HepG2 (cell line): ENCODE results near the gene TPRKB. TPM values are rescaled to one million over a fixed set of nuclear protein-coding genes. Genes with fewer than 3 reads are reported as not detected.

Experiments
- ATAC-seq: fragments of 200-7000 bp; cut with Tn5 transposase; 3 replicates; pipeline ENCODE4 v1.9.1; 2020; ENCODE audit warnings: mild to moderate bottlenecking, moderate library complexity
- BruUV-seq: library from RNA; stranded (reverse); fragments of 400-500 nt; replicated peaks from 2 replicates; lab custom pipeline; 2021; lab: Mats Ljungman, UMichigan
- CTCF ChIA-PET: fragments of 300-600 bp; formaldehyde crosslinking; extraction: SDS; loops from one replicate; lab custom pipeline; 2021; ENCODE audit warnings: low total read pairs, inconsistent platforms, low intra/inter-chr PET ratio; lab: Yijun Ruan, JAX
- POLR2A ChIA-PET: fragments of 350-600 bp; sonication (Branson Sonifier 250); formaldehyde crosslinking; loops from one replicate; lab custom pipeline; 2020; ENCODE audit warnings: antibody characterized with exemption, inconsistent platforms; lab: Yijun Ruan, JAX
- DNase-seq: peaks from one replicate; pipeline ENCODE4 v3.0.0-alpha.2; 2015; ENCODE audit warnings: low spot score
- FAIRE-seq: peaks from 3 replicates; lab custom pipeline; 2011; peaks lifted over from hg19 to GRCh38; lab: Jason Lieb, UNC
- H2AFZ ChIP-seq: one replicate; pipeline ENCODE4 v1.6.1; 2011; ENCODE audit warnings: low read length, inconsistent platforms
- H3K27ac ChIP-seq: fragments of 300-600 bp; 3 replicates; pipeline ENCODE4 v1.8.0; 2011; ENCODE audit warnings: mixed run types, mild to moderate bottlenecking, mixed read lengths, low read length, inconsistent platforms; ENCODE audit not compliant: insufficient read depth; ENCODE audit errors: extremely low read length
- H3K27me3 ChIP-seq, 2 experiments: fragments of 200-600 bp in 1 of 2; 2 replicates in 1 of 2; 3 replicates in 1 of 2; pipeline versions ENCODE4 v1.6.0 to v1.8.0; 2011; ENCODE audit warnings: low read length in 2 of 2, mild to moderate bottlenecking in 2 of 2, moderate library complexity in 2 of 2, inconsistent platforms in 1 of 2; ENCODE audit not compliant: insufficient read depth in 2 of 2, control insufficient read depth in 1 of 2
- H3K36me3 ChIP-seq, 2 experiments: fragments of 200-600 bp in 1 of 2; replicated peaks in 1 of 2; 2 replicates in 1 of 2; 3 replicates in 1 of 2; pipeline versions ENCODE4 v1.5.1 to v1.8.0; 2011; ENCODE audit warnings: low read length in 2 of 2, inconsistent platforms in 1 of 2; ENCODE audit not compliant: insufficient read depth in 2 of 2, control insufficient read depth in 1 of 2
- H3K4me1 ChIP-seq: 2 replicates; pipeline ENCODE4 v1.5.1; 2012; ENCODE audit warnings: low read length, inconsistent platforms; ENCODE audit not compliant: insufficient read depth
- H3K4me2 ChIP-seq: 2 replicates; pipeline ENCODE4 v1.6.0; 2011; ENCODE audit warnings: low read depth, low read length, inconsistent platforms
- H3K4me3 ChIP-seq, 3 experiments: fragments of 200-600 bp in 1 of 3; sonication (generic), shearing (Covaris generic) in 1 of 3; replicated peaks in 1 of 3; 2 replicates each; pipeline ENCODE4 v1.5.1; 2011 to 2016; ENCODE audit warnings: low read length in 3 of 3, inconsistent platforms in 2 of 3, low read depth in 2 of 3, mild to moderate bottlenecking in 2 of 3, control low read depth in 1 of 3, mixed read lengths in 1 of 3; ENCODE audit not compliant: insufficient read depth in 1 of 3
- H3K79me2 ChIP-seq: one replicate; pipeline ENCODE4 v1.6.1; 2011; ENCODE audit warnings: low read length, inconsistent platforms; ENCODE audit not compliant: insufficient read depth
- H3K9ac ChIP-seq: 2 replicates; pipeline ENCODE4 v1.6.0; 2011; ENCODE audit warnings: mild to moderate bottlenecking, low read depth, low read length, inconsistent platforms; ENCODE audit not compliant: insufficient read depth
- H3K9me3 ChIP-seq: 2 replicates; pipeline ENCODE4 v1.5.1; 2012; ENCODE audit warnings: mild to moderate bottlenecking, low read length
- H4K20me1 ChIP-seq: 2 replicates; pipeline ENCODE4 v1.6.0; 2011; ENCODE audit warnings: inconsistent platforms, mild to moderate bottlenecking, low read length, moderate library complexity; ENCODE audit not compliant: insufficient read depth
- CBX1 ChIP-seq: IDR thresholded peaks from one replicate; pipeline ENCODE4 v1.6.1; 2016; ENCODE audit warnings: antibody characterized with exemption, low read depth
- FOXK2 ChIP-seq: fragments of 450-650 bp; IDR thresholded peaks from 2 replicates; pipeline ENCODE4 v1.6.1; 2016
- SALL1 ChIP-seq: sonication (generic); formaldehyde crosslinking; IDR thresholded peaks from 2 replicates; pipeline ENCODE4 v1.8.0; 2022; ENCODE audit warnings: mild to moderate bottlenecking, missing genetic modification reagents
- SAP130 ChIP-seq: IDR thresholded peaks from 2 replicates; pipeline ENCODE4 v1.6.1; 2016; ENCODE audit warnings: low read depth
- ZEB1 ChIP-seq: IDR thresholded peaks from 2 replicates; pipeline ENCODE4 v1.6.1; 2012; ENCODE audit warnings: mild to moderate bottlenecking, low read depth, inconsistent platforms; ENCODE audit not compliant: insufficient replicate concordance
- ZNF292 ChIP-seq: sonication (generic); formaldehyde crosslinking; IDR thresholded peaks from 2 replicates; pipeline ENCODE4 v1.8.1; 2022; ENCODE audit warnings: mild to moderate bottlenecking, low read depth, missing genetic modification reagents, borderline replicate concordance
- WGBS: methylation state at CpG from one replicate; pipeline ENCODE4 v1.1.6; 2017; ENCODE audit warnings: low lambda C conversion rate; 5-methylcytosine and 5-hydroxymethylcytosine counted together
- in situ Hi-C: cut with HindIII; loops from 2 replicates; pipeline ENCODE4 v1.10.0; 2017; ENCODE audit warnings: low pct_unique_long_range_greater_than_20kb; ENCODE audit not compliant: extremely low pct_ligation_motif_present
- intact Hi-C: fragments of 100-400 bp; cut with micrococcal nuclease; formaldehyde crosslinking; loops from one replicate; pipeline ENCODE4 v1.10.0; 2022; ENCODE audit not compliant: unreplicated experiment
- polyA plus RNA-seq, 8 experiments: library from polyadenylated mRNA; depleted of rRNA in 3 of 8; stranded (reverse) in 7 of 8; unstranded in 1 of 8; fragments of >200 nt; fragmentation: Illumina TruSeq in 4 of 8; extraction: Trizol in 4 of 8; gene quantifications; 2 replicates each; pipeline versions ENCODE4 v1.2.1 to v1.2.3, GENCODE V29; 2011 to 2016; ENCODE audit warnings: low read depth in 4 of 8, missing spikeins in 1 of 8, mixed read lengths in 1 of 8; ENCODE audit not compliant: insufficient read depth in 1 of 8
- total RNA-seq, 5 experiments: library from RNA; depleted of rRNA; stranded (reverse); fragments of >200 nt; fragmentation: Illumina TruSeq; extraction: Trizol; gene quantifications; 2 replicates each; pipeline ENCODE4 v1.2.3, GENCODE V29; 2016; ENCODE audit warnings: low read depth in 1 of 5
- TF ChIP-seq, protein P1 (sequence below): sonication (generic); formaldehyde crosslinking; IDR thresholded peaks from 2 replicates; pipeline ENCODE4 v1.9.0; 2021; ENCODE audit warnings: mild to moderate bottlenecking, missing genetic modification reagents
- TF ChIP-seq, protein P2 (sequence below): sonication (generic); formaldehyde crosslinking; IDR thresholded peaks from 2 replicates; pipeline ENCODE4 v1.5.0; 2020; ENCODE audit warnings: mild to moderate bottlenecking, missing genetic modification reagents, borderline replicate concordance
- TF ChIP-seq, protein P3 (sequence below): sonication (generic); formaldehyde crosslinking; IDR thresholded peaks from 2 replicates; pipeline ENCODE4 v1.5.0; 2020; ENCODE audit warnings: missing genetic modification reagents

The TPRKB gene
- total and polyA plus RNA-seq, 2 of the 13 experiments (the other 11 are each of a cell fraction or from before 2014, with no cell fraction given): 32.0 to 58.0 TPM

DNA sequence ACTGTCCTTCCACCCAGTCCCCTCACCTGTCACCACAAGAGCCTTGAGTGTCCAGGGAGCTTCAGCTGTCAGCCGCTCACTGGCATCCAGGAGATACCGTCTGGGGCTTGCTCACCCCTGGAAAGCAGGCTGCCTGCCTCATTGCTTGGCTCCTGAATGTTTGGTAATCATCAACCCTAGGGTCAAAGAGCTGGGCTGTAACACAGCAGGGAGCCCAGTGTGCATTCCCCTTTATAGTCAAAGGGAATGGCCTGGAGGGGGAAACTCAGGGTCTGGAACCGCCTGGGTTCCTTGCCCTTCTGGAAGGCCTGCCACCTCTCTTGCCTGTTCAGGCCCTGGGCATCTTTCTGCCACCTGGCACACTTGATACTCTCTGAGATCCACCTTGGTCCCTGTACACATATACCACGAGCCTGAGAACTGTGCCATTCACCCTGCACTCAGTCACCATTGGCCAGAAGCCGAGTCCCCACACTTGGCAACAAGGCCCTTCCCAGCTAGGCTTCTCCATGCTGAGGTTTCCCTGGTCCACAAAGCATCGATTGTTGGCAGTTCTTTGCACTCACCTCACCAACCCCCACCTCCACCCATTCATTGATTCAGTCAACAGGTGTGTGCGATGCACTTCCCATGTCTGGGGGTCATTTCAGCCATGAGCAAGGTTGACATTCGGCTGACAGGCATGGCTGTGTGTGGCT is 35.0 kb downstream of the TPRKB start:
- Histone ChIP-seq H3K4me3 (peak overlapping the region in 1 of 3 experiments; percentile 49; a peak in 2 of 6 replicates), H3K4me2 (peak overlapping the region; percentile 65), H3K27ac (no peak overlapping the region), H3K9me3 (peaks cover 8% of the 10 kb centered on the region; the same call in 1 of the 2 replicates), H4K20me1 (no peaks in the 10 kb centered on the region), H3K4me1 (peaks cover 22% of the 10 kb centered on the region), H3K9ac (no peak overlapping the region), H3K79me2 (no peaks in the 10 kb centered on the region), H3K27me3 (peaks cover 0 to 19% of the 10 kb centered on the region in 2 experiments; a peak in 2 of 5 replicates), H3K36me3 (no peaks in the 10 kb centered on the region), H2AFZ (no peak overlapping the region)
- DNase-seq (peak; percentile 53), FAIRE-seq (peak; percentile 91), ATAC-seq (peak; percentile 96)
- BruUV-seq: no TSS peak
- CTCF ChIA-PET: no interaction called here
- in situ Hi-C loops (loop anchor here (5.0 kb wide), 1 partner anchor 60 kb away; the partner anchor contains the start of gene NAT8), intact Hi-C loops (no loop called here)
- WGBS: 2% methylated on average over 7 of the region's 8 CpGs
- POLR2A ChIA-PET: no interaction called here
- TF ChIP-seq, protein P1, sequence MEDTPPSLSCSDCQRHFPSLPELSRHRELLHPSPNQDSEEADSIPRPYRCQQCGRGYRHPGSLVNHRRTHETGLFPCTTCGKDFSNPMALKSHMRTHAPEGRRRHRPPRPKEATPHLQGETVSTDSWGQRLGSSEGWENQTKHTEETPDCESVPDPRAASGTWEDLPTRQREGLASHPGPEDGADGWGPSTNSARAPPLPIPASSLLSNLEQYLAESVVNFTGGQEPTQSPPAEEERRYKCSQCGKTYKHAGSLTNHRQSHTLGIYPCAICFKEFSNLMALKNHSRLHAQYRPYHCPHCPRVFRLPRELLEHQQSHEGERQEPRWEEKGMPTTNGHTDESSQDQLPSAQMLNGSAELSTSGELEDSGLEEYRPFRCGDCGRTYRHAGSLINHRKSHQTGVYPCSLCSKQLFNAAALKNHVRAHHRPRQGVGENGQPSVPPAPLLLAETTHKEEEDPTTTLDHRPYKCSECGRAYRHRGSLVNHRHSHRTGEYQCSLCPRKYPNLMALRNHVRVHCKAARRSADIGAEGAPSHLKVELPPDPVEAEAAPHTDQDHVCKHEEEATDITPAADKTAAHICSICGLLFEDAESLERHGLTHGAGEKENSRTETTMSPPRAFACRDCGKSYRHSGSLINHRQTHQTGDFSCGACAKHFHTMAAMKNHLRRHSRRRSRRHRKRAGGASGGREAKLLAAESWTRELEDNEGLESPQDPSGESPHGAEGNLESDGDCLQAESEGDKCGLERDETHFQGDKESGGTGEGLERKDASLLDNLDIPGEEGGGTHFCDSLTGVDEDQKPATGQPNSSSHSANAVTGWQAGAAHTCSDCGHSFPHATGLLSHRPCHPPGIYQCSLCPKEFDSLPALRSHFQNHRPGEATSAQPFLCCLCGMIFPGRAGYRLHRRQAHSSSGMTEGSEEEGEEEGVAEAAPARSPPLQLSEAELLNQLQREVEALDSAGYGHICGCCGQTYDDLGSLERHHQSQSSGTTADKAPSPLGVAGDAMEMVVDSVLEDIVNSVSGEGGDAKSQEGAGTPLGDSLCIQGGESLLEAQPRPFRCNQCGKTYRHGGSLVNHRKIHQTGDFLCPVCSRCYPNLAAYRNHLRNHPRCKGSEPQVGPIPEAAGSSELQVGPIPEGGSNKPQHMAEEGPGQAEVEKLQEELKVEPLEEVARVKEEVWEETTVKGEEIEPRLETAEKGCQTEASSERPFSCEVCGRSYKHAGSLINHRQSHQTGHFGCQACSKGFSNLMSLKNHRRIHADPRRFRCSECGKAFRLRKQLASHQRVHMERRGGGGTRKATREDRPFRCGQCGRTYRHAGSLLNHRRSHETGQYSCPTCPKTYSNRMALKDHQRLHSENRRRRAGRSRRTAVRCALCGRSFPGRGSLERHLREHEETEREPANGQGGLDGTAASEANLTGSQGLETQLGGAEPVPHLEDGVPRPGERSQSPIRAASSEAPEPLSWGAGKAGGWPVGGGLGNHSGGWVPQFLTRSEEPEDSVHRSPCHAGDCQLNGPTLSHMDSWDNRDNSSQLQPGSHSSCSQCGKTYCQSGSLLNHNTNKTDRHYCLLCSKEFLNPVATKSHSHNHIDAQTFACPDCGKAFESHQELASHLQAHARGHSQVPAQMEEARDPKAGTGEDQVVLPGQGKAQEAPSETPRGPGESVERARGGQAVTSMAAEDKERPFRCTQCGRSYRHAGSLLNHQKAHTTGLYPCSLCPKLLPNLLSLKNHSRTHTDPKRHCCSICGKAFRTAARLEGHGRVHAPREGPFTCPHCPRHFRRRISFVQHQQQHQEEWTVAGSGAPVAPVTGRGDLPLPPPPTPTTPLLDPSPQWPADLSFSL: no peak
- peak; percentile 42; the same call in 1 of the 2 replicates for TF ChIP-seq SAP130
- TF ChIP-seq ZEB1: peak; percentile 66
- TF ChIP-seq FOXK2: no peak
- TF ChIP-seq, protein P2, sequence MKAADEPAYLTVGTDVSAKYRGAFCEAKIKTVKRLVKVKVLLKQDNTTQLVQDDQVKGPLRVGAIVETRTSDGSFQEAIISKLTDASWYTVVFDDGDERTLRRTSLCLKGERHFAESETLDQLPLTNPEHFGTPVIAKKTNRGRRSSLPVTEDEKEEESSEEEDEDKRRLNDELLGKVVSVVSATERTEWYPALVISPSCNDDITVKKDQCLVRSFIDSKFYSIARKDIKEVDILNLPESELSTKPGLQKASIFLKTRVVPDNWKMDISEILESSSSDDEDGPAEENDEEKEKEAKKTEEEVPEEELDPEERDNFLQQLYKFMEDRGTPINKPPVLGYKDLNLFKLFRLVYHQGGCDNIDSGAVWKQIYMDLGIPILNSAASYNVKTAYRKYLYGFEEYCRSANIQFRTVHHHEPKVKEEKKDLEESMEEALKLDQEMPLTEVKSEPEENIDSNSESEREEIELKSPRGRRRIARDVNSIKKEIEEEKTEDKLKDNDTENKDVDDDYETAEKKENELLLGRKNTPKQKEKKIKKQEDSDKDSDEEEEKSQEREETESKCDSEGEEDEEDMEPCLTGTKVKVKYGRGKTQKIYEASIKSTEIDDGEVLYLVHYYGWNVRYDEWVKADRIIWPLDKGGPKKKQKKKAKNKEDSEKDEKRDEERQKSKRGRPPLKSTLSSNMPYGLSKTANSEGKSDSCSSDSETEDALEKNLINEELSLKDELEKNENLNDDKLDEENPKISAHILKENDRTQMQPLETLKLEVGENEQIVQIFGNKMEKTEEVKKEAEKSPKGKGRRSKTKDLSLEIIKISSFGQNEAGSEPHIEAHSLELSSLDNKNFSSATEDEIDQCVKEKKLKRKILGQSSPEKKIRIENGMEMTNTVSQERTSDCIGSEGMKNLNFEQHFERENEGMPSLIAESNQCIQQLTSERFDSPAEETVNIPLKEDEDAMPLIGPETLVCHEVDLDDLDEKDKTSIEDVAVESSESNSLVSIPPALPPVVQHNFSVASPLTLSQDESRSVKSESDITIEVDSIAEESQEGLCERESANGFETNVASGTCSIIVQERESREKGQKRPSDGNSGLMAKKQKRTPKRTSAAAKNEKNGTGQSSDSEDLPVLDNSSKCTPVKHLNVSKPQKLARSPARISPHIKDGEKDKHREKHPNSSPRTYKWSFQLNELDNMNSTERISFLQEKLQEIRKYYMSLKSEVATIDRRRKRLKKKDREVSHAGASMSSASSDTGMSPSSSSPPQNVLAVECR (CRISPR knock-in tag): peak; percentile 21; the same call in 1 of the 2 replicates
- no peak for TF ChIP-seq CBX1
- TF ChIP-seq, protein P3, sequence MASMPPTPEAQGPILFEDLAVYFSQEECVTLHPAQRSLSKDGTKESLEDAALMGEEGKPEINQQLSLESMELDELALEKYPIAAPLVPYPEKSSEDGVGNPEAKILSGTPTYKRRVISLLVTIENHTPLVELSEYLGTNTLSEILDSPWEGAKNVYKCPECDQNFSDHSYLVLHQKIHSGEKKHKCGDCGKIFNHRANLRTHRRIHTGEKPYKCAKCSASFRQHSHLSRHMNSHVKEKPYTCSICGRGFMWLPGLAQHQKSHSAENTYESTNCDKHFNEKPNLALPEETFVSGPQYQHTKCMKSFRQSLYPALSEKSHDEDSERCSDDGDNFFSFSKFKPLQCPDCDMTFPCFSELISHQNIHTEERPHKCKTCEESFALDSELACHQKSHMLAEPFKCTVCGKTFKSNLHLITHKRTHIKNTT: no peak
- TF ChIP-seq SALL1 (CRISPR knock-in tag): no peak; the same call in 1 of the 2 replicates
- TF ChIP-seq ZNF292: peak; percentile 34; the same call in 1 of the 2 replicates
